ENCODE data around the gene CENPM. TPM values are rescaled to one million over a fixed set of nuclear protein-coding genes. Genes with fewer than 3 reads are reported as not detected.

The CENPM gene
- total and polyA plus RNA-seq, 4 donors = 0.17 to 26.3 (median 2.3) TPM

DNA sequence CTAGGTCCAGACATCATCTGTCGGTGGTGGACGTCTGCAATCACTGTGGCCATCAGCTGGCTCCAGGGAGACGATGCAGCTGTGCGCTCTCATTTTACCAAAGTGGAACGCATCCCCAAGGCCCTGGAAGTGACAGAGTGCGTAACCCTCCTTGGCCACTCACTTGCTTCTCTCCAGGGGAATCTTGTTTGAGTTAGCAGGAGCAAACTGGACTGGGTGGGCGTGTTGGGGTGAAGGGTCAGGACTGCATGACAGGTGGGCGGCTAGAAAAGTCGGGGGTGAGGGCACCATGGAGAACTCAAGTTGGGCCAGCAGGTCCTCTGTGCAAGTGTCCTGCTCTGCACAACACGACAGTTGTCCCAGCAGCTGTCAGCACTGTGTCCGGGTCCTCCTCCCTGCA is 48.3 kb downstream of the CENPM start:
- Histone ChIP-seq H3K9me3 (ENCODE audit: control insufficient read depth in 4 of 4, low read length in 3 of 4) (no peaks in the 10 kb centered on the region), H3K27me3 (ENCODE audit: control insufficient read depth in 4 of 4, insufficient read depth in 4 of 4, low read length in 3 of 4) (no peaks in the 10 kb centered on the region), H3K36me3 (ENCODE audit: control insufficient read depth in 4 of 4, insufficient read depth in 3 of 4, low read depth in 1 of 4, low read length in 3 of 4) (peaks cover 21 to 59% (median 49%) of the 10 kb centered on the region in 4 donors), H3K4me3 (ENCODE audit: low read depth in 1 of 3, low read length in 3 of 3) (no peak overlapping the region), H3K27ac (ENCODE audit: low read depth in 1 of 2, low read length in 2 of 2) (no peak overlapping the region), H3K4me1 (ENCODE audit: control insufficient read depth in 4 of 4, insufficient read depth in 4 of 4, low read length in 3 of 4) (peaks cover 2 to 33% (median 20%) of the 10 kb centered on the region in 4 donors), H3K9ac (ENCODE audit: low read depth in 1 of 2, low read length in 2 of 2) (no peak overlapping the region)
- WGBS = 91% methylated on average over 11 of the region's 11 CpGs
- TF ChIP-seq, protein P1, sequence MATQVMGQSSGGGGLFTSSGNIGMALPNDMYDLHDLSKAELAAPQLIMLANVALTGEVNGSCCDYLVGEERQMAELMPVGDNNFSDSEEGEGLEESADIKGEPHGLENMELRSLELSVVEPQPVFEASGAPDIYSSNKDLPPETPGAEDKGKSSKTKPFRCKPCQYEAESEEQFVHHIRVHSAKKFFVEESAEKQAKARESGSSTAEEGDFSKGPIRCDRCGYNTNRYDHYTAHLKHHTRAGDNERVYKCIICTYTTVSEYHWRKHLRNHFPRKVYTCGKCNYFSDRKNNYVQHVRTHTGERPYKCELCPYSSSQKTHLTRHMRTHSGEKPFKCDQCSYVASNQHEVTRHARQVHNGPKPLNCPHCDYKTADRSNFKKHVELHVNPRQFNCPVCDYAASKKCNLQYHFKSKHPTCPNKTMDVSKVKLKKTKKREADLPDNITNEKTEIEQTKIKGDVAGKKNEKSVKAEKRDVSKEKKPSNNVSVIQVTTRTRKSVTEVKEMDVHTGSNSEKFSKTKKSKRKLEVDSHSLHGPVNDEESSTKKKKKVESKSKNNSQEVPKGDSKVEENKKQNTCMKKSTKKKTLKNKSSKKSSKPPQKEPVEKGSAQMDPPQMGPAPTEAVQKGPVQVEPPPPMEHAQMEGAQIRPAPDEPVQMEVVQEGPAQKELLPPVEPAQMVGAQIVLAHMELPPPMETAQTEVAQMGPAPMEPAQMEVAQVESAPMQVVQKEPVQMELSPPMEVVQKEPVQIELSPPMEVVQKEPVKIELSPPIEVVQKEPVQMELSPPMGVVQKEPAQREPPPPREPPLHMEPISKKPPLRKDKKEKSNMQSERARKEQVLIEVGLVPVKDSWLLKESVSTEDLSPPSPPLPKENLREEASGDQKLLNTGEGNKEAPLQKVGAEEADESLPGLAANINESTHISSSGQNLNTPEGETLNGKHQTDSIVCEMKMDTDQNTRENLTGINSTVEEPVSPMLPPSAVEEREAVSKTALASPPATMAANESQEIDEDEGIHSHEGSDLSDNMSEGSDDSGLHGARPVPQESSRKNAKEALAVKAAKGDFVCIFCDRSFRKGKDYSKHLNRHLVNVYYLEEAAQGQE (IDR thresholded peaks at IDR 0.05) = no peak
- TF ChIP-seq, protein P2, sequence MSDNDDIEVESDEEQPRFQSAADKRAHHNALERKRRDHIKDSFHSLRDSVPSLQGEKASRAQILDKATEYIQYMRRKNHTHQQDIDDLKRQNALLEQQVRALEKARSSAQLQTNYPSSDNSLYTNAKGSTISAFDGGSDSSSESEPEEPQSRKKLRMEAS (IDR thresholded peaks at IDR 0.05) = no peak
- TF ChIP-seq HNF4G (IDR thresholded peaks at IDR 0.05) (no peak), RXRA (IDR thresholded peaks at IDR 0.05) (no peak), TAF1 (conservative IDR thresholded peaks at IDR 0.05) (no peak), YY1 (IDR thresholded peaks at IDR 0.05) (no peak)
- TF ChIP-seq, protein P3, sequence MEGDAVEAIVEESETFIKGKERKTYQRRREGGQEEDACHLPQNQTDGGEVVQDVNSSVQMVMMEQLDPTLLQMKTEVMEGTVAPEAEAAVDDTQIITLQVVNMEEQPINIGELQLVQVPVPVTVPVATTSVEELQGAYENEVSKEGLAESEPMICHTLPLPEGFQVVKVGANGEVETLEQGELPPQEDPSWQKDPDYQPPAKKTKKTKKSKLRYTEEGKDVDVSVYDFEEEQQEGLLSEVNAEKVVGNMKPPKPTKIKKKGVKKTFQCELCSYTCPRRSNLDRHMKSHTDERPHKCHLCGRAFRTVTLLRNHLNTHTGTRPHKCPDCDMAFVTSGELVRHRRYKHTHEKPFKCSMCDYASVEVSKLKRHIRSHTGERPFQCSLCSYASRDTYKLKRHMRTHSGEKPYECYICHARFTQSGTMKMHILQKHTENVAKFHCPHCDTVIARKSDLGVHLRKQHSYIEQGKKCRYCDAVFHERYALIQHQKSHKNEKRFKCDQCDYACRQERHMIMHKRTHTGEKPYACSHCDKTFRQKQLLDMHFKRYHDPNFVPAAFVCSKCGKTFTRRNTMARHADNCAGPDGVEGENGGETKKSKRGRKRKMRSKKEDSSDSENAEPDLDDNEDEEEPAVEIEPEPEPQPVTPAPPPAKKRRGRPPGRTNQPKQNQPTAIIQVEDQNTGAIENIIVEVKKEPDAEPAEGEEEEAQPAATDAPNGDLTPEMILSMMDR (IDR thresholded peaks at IDR 0.05; ENCODE audit: low read depth, low read length, missing input control) = no peak
- DNase-seq (ENCODE audit: low spot score) = no peak

DNA sequence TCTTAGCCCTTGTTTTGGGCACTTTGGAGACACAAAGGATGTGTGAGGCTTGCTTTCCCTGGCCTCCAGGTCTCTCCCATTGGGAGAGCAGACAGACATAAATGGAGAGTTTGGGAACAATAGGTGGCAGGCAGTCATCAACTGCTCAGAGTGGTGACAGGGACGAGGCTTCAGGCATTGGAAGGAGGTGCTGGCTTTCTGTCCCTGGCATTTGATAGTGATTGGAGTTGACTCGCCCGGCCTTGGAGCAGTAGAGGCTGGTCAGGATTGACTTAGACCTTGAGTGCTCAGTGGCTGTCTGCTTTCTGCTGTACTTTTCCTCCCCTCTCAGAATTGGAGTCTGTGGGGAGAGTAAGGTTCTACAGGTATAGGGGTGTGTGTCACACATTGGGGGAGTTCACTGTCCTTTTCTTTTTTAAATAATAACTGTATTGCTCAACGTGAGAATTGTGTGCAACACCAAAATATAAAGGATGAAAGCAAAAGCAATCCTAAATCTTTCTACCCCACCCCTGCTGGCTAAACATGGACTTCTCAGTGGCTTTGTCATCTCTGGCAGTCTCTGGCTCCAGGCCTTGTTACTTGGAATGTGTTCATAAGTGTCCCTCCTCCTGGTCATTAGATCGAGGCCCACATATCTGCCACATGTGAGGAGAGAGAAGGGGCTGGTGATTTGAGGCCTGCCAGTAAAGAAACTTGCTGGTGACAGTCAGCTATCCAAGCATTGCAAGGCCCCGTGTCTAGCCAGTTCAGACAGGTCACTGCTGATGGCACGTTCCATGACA is 53.2 kb downstream of the CENPM start:
- 90% methylated on average over 7 of the region's 7 CpGs for WGBS
- no peak overlapping the region for H3K27ac ChIP-seq (ENCODE audit: low read depth in 1 of 2, low read length in 2 of 2)
- no peak overlapping the region for H3K4me3 ChIP-seq (ENCODE audit: low read depth in 1 of 3, low read length in 3 of 3)
- peaks cover 0 to 2% (median 0%) of the 10 kb centered on the region in 4 donors for H3K4me1 ChIP-seq (ENCODE audit: control insufficient read depth in 4 of 4, insufficient read depth in 4 of 4, low read length in 3 of 4)
- no peaks in the 10 kb centered on the region for H3K9me3 ChIP-seq (ENCODE audit: control insufficient read depth in 4 of 4, low read length in 3 of 4)
- H3K9ac ChIP-seq (ENCODE audit: low read depth in 1 of 2, low read length in 2 of 2) = no peak overlapping the region
- no peak for DNase-seq (ENCODE audit: low spot score)
- no peaks in the 10 kb centered on the region for H3K27me3 ChIP-seq (ENCODE audit: control insufficient read depth in 4 of 4, insufficient read depth in 4 of 4, low read length in 3 of 4)
- peaks cover 7 to 73% (median 51%) of the 10 kb centered on the region in 4 donors for H3K36me3 ChIP-seq (ENCODE audit: control insufficient read depth in 4 of 4, insufficient read depth in 3 of 4, low read depth in 1 of 4, low read length in 3 of 4)
- TF ChIP-seq NR2F2 (IDR thresholded peaks at IDR 0.05) (no peak), GABPA (IDR thresholded peaks at IDR 0.05 in 1 of 2, conservative IDR thresholded peaks at IDR 0.05 in 1 of 2) (no peak), HNF4A (conservative IDR thresholded peaks at IDR 0.05) (no peak), YY1 (IDR thresholded peaks at IDR 0.05) (no peak), RXRA (IDR thresholded peaks at IDR 0.05) (no peak), EGR1 (IDR thresholded peaks at IDR 0.05; ENCODE audit: low read depth in 2 of 2) (no peak), RAD21 (IDR thresholded peaks at IDR 0.05) (no peak), FOXA1 (IDR thresholded peaks at IDR 0.05) (no peak)
- TF ChIP-seq, protein P4, sequence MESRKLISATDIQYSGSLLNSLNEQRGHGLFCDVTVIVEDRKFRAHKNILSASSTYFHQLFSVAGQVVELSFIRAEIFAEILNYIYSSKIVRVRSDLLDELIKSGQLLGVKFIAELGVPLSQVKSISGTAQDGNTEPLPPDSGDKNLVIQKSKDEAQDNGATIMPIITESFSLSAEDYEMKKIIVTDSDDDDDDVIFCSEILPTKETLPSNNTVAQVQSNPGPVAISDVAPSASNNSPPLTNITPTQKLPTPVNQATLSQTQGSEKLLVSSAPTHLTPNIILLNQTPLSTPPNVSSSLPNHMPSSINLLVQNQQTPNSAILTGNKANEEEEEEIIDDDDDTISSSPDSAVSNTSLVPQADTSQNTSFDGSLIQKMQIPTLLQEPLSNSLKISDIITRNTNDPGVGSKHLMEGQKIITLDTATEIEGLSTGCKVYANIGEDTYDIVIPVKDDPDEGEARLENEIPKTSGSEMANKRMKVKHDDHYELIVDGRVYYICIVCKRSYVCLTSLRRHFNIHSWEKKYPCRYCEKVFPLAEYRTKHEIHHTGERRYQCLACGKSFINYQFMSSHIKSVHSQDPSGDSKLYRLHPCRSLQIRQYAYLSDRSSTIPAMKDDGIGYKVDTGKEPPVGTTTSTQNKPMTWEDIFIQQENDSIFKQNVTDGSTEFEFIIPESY (IDR thresholded peaks at IDR 0.05) = no peak
- TF ChIP-seq, protein P2 (IDR thresholded peaks at IDR 0.05) = no peak
- TF ChIP-seq, protein P5, sequence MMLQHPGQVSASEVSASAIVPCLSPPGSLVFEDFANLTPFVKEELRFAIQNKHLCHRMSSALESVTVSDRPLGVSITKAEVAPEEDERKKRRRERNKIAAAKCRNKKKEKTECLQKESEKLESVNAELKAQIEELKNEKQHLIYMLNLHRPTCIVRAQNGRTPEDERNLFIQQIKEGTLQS (IDR thresholded peaks at IDR 0.05) = no peak
- TF ChIP-seq, protein P3 (IDR thresholded peaks at IDR 0.05; ENCODE audit: low read depth, low read length, missing input control) = no peak
- TF ChIP-seq, protein P1 (IDR thresholded peaks at IDR 0.05) = no peak
